Activated CD8-positive, alpha-beta memory T cell treated with anti-CD3 and anti-CD28 coated beads, Interleukin-2, amount 50 U/mL, for 4 hours (primary cell): Measurements from ENCODE around the gene JMJD1C.
"Not testable (repeated sequence)": the region's sequence is repeated elsewhere in the genome, so short reads cannot be mapped to it uniquely, and the experiment has no call there.

Experiments
- DNase-seq: peaks from one replicate; pipeline ENCODE4 v3.0.0-alpha.2; 2020

Gene JMJD1C

DNA sequence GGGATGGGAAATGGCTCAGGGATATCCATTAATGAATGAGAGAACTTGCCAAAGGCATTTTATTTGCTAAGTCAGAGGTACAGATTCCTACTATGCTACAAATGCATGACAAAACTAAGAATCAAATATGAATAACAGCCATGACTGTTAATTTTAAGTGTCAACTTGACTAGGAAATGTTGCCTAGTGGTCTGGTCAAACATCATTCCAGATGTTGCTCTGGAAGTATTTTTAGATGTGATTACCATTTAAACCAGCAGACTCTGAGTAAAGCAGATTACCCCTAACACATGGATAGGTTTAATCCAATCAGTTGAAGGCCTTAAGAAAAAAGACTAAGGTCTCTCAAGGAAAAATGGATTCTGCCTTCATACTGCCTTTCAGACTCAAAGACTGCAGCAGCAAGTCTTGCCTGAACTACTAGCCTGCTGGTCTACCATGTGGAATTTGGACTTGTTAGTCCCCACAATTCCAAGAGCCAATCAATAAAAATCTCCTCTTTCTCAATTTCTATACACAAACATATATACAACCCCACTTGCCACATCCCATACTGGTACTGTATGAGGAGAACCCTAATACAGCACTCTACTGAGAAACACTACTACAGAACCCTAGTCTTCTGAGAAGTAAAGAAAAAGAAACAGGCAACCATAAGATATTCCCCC lies 213.5 kb downstream of the JMJD1C start:
- no peak for DNase-seq

DNA sequence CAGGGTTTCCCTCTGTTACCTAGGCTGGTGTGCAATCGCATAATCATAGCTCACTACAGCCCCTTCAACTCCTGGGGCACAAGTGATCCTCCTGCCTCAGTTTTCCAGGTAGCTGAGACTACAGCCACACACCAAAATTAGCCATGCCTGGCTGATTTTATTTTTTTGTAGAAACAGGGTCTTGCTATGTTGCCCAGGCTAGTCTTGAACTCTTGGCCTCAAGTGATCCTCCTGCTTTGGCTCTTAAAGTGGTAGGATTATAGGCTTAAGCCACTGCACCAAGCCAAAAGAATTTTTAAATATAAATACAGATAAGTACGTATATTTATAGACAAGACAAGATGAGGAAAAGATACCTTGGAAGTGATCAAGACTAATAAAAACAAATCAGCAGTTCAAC lies 215.7 kb downstream of the JMJD1C start:
- no peak for DNase-seq

DNA sequence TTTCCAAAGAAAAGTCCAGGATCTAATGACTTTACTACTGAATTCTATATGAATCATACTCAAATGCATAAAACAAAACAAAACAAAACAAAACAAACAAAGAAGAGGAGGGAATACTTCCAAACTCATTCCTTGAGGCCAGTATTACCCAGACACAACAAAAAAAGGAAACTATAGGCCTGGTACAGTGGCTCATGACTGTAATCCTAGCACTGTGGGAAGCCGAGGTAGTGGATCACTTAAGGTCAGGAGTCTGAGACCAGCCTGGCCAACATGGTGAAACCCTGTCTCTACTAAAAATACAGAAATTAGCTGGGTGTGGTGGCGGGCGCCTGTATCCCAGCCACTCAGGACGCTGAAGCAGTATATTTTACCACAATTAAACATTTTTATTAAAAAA lies 218.0 kb downstream of the JMJD1C start:
- no peak for DNase-seq

DNA sequence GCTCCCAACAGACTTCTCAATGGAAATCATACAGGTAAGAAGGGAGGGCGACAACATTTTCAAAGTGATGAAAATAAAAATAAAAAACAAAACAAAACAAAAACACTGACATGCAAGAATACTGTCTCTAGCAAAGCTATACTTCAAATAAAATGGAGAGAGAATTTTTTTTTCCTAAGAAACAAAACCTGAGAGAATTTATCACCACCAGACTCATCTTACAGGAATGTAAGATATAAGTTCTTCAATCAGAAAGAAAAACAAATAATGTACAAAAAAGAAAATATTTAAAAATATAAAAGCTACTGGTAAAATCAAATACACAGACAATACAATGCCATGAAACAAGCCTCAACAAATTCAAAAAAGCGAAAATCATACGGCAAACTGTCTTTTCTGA lies 219.4 kb downstream of the JMJD1C start:
- no peak for DNase-seq

DNA sequence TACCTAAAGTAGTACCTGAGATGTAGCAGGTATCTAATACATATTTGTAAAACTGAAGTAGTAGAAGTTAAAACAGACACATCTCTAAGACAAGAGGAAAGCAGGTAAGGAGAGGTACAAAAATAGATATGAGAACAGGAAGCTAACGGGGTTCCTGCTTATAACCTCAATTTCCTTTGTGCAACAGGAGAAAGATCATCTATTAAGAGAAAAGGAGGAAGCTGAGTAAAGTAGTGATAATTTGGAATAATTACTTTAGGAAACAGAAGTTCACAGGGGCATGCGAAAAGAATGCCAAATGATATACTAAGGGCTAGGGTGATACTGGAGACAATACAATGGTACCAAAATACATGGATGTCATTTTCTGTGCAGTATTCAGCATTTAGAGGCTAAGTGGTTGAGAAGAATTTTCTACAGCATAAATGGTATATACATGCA lies 223.9 kb downstream of the JMJD1C start:
- DNase-seq, result no peak

DNA sequence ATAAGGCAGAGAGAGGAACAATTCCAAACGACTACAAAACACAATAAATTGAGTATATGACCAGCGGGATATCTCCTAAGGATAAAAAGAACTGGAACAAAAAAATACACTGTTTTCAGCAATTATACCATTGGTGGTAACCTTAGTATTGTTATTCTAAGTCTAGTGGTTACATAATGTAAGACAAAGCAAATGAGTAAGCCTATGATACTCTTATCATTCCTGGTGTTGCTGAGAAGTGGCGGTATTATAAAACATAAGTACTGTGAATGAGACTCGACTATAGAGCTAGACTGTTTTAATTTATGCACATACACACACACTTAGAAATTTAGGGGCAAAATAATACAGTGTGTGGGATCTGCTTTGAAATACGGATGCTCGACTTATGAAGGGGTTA lies 225.0 kb downstream of the JMJD1C start:
- no peak for DNase-seq

DNA sequence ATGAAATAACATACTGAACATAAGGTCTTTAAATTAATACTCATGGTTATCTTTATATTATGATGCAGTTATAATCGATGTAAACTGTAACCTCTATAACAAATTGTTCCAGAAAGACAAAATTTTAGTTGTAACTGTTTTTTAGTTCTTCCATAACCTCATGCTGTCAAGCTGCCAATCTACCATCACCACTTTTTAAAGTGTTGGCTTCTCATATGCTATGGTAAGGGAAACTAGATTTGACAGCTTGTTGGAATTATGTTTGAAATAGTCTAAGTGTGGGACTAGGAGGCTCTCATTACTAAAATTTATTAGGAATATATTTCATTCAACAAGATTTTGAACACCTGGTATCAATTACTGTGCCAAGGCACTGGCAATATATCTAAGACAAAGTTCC lies 227.3 kb downstream of the JMJD1C start:
- no peak for DNase-seq

DNA sequence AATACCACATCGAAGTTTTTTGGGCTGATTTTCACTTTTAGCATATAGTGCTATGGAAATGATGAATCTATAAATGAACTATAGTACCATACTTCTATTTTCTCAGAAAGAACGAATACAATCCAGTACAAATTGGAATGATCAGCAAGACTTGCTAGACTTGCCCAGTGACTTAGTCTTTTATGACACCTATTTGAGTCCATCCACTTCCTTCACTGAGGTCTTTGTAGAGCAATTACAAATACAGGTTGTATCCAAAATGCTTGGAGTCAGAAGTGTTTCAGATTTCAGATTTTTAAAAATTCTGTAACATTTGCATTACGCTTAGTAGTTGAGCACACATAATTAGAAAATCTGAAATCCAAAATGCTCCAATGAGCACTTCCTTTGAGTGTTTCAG lies 228.4 kb downstream of the JMJD1C start:
- DNase-seq, result no peak

DNA sequence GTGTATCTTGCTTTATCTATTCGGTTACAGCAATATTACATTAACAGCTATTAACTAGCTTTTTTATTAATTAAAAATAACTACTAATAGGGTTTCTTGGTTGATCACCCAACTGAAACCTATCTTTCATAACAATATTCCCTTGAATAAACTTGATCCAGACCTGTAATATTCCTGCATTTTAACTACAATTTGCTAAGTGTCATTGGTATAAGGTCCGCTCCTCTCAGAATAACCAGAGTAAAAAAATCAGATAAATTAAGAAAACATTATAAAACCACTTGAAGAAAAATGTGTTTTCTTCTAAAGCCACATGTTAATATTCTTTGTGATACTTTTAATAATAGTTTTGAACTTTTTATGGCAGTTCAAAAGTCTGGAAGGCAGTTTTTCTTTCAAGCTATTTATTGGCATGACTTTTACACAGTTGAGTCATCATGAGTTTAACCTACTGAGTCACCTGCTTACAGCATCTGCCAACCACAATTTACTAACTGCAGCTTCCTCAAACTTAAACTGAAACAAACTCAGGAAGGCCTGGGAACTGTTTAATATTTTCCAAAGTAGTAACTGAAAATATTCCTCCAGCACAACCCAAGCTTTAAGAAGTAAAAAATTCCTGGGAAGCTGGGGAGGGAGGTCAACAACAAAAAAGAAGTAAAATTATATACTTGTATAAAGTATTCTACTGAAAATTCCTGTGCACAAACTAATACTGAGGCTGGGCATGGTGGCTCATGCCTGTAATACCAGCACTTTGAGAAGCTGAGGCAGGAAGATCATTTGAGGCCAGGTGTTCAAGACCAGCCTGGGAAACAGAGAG lies 229.5 kb downstream of the JMJD1C start:
- DNase-seq, result no peak

DNA sequence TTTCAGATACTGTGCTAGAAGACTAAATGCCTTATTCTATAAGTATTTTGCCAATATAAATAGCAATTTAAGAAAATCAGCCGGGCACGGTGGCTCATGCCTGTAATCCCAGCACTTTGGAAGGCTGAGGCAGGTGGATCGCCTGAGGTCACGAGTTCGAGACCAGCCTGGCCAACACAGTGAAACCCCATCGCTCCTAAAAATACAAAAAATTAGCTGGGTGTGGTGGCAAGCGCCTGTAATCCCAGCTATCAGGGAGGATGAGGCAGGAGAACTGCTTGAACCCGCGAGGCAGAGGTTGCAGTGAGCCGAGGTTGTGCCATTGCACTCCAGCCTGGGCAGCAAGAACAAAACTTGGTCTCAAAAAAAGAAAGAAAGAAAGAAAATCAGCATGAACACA lies 230.6 kb downstream of the JMJD1C start:
- not testable (repeated sequence) for DNase-seq

DNA sequence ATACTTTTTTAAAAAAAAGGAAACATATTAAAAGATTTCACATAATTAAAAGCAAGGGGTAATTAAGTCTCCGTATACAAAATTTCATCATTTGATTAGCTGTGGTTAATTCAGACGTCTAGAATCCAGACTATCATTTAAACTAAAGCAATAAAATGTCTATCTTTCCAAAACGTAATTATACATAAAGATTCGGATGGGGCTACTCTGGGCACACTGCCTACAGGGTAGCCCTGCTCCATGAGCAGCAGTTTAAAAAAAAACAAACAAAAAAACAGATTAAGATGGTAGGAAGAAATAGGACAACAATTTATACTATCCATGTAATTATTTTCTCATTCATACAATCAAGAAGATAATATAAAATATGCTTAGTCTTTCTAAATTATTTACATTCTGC lies 236.6 kb downstream of the JMJD1C start:
- DNase-seq, result no peak

DNA sequence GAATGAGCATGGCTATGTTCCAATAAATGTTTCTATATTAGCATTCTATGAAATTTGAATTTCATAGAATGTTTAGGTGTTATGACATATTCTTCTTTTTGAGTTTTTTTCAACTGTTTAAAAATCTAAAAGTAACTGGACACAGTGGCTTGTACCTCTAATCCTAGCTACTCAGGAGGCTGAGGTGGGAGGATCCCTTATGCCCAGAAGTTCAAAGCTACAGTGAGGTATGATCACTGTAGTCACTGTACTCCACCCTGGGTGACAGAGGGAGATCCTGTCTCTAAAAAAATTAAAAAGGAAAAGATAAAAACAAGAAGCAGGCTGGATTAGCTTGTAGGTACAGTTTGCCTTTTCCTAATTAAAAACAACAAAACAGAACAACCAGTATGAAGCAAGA lies 237.5 kb downstream of the JMJD1C start:
- no peak for DNase-seq

DNA sequence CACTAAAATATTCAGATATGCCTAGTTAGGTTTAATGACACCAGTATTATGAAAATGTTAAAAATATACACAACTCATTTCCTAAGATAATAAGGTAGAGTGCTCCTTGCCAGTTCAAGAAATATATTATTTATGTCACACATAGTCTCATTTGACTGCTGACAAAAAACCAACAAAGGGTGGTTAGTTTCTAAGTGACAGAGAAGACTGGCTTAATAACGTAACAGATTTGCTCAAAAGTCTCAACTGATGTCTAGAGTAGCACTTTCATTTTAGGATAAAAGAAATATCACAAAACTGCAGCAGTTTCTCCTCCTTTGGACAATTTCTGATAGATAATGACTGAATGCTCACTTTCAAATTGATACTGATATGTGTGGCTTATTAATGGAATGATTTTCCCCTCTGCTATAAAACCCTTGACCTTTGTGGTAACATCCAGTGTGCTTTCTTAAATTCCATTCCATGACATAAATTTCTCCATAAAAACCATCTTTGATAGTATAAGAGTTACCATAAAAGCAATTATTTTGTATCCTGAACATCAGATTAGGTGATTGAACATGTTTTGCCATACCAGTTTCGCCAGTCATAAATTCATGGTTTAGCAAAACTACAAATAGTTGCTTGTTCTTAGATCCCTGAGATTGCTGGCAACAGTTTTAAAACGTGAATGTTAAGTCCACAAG lies 238.4 kb downstream of the JMJD1C start:
- DNase-seq, result no peak

DNA sequence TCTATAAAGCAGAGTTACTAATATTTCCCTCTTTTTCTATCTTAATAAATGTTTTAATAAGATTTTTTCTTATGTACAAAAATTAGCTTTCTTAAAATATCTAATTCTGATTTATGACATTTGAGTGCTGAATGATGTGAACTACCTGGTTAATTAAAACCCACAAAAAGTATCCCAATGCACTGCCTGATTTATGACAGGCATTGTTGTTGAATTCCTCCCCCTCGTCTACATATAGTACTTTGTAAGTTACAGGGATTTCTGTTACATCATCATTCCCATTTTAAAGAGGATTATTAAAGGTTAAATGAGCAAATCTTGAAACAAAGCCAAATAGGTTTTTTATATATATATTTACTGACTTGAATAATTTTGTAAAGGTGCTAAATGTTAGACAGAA lies 241.5 kb downstream of the JMJD1C start:
- no peak for DNase-seq

DNA sequence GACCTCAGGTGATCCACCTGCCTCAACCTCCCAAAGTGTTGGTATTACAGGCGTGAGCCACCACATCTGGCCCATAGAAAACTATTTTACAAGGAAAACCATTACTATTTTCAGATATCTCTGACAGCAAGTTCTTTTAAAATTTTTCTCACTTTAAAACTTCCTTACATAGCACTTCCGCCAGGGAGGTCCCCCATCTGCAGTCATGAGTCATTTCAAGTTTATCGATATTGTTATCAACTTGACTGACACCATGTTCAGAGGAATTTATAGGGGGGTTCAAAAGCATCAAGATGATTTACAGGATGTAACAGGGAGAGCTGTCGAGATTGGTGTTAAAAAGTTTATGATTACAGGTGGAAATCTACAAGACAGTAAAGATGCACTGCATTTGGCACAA lies 243.8 kb downstream of the JMJD1C start:
- DNase-seq, result no peak

DNA sequence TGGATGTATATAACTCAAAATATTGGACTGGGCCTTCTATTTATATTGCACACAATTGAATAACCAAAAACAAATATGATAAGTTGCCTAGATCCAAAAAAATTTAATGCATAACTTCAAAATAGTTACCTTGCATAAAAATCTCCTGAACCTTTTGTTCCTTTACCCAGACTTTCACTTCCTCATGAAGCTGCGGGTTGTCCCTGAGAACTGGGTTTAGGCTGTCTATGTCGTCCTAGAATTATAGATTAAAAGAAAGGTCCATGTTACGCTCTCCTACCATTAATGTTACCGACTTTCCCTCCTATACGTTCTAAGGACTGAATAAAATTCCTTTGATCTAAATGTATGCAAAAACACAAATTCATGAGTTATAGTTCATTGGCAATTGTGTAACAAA lies 246.0 kb downstream of the JMJD1C start:
- DNase-seq, result no peak

DNA sequence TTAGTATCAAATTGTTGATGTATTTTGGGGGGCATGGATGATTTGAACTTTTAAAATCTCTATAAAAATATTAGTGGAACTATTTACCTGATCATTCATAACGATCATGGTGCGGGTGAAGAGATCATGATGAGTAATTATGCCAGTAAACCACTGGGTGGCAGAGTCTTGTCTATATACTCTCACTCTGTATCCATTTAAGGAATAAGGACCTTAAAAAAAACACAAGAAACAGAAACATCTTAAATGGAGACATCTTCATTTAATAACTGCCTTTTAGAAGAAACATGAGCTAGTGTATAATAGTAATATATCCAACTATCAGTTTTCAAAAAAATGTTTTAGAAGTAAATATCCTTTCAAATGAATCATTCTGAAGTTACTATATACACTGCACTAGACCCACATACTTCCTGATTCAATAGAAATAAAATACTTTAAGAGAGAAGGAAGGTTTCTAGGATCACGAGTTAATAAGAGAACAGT lies 248.6 kb downstream of the JMJD1C start:
- no peak for DNase-seq

DNA sequence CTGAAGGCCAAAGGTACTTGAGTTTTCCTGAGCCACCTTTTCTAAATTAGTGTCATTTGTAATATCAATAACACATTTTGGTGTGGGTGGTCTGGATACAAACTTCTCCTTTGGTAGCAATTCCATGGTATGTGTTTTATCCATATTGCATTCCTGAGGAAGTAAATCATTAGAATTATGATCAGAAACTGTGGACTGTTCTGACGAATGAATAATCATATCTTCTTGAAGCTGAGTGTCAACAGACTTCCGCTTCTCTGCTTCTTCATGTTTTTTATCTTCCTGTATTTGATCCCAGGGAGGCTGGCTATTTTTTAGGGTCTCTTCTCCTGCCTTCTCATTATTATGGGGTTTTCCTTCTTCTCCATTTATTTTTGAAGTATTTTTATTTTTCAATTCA lies 251.2 kb downstream of the JMJD1C start:
- DNase-seq, result no peak

DNA sequence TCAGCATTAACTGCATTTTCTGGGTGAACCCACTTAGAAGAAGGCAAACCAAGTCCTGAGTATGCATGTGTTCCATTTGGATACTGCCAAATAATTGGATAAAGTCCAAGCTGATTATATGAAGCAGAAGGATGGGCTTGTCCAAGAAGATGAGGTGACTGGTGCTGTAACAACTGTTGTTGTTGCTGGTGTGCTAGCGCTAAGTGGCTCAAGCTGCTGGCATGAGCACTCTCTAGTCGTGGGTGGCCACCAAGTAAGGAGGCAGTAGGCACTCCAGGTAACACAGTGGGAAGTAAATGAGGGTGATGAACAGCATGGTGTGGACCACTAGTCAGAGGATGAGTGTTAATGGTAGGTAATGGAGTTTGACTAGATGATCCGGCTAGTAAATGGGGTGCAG lies 252.3 kb downstream of the JMJD1C start:
- DNase-seq, result no peak

DNA sequence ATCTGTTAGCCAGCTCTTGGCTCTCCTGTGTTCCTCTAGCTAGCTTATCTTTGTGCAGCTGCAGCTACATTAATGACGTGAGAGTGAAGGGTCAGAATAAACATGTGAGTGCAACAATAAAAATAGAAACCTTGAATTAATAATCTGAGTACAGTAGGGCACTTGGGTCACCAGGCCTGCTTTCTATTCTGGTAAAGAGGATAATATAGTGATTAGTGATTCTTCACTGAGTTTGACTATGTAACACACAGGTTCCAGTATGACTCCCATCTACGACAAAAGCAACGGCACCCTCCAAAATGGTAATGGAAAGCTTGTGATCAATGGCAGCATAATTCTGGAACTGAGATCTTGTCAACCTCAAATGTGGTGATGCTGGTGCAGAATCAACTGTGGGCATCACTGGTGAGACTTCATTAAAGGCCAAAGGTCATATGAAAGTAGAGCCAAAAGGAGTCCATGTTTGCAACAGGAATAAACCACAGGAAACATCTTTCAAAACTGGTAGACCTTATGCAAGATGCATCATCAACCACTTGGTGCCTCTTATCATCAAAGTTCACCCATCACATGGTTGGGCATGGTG lies 255.1 kb downstream of the JMJD1C start:
- DNase-seq, result no peak

DNA sequence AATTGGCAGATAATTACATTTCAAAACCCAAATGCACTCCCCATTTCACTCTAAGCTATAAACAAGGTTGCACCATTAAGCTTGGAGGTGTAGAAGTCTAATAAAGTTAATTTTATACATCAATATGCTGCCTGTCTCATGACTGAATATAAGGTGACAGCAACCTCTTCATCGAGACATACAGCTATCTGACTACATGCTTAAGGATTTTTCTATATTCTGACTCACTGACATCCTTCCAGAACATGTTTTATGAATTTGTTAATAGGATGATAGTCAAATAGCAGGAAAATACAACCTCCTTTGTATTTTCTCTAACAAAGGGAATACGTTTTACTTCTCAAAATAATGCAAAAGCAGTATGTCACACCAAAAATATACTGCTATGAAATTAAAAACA lies 256.1 kb downstream of the JMJD1C start:
- DNase-seq, result no peak

DNA sequence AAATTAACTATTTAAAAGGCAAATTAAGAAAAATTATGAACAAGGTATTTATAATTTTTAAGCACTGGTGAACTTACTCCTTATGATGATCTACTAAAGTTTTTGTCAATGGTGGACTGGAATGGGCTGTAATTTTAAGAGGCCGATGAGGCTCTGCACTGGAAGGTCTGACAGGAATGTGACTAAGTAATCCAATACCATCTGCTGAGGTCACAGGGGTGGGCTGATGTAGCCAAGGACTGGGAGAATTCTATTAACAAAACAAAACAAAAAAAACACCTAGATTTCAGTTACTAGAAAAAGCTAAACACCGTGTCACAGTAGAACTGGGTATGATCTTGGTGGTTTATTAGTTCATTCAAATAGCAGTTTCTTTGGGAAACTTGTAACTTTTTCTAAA lies 256.8 kb downstream of the JMJD1C start:
- no peak for DNase-seq

DNA sequence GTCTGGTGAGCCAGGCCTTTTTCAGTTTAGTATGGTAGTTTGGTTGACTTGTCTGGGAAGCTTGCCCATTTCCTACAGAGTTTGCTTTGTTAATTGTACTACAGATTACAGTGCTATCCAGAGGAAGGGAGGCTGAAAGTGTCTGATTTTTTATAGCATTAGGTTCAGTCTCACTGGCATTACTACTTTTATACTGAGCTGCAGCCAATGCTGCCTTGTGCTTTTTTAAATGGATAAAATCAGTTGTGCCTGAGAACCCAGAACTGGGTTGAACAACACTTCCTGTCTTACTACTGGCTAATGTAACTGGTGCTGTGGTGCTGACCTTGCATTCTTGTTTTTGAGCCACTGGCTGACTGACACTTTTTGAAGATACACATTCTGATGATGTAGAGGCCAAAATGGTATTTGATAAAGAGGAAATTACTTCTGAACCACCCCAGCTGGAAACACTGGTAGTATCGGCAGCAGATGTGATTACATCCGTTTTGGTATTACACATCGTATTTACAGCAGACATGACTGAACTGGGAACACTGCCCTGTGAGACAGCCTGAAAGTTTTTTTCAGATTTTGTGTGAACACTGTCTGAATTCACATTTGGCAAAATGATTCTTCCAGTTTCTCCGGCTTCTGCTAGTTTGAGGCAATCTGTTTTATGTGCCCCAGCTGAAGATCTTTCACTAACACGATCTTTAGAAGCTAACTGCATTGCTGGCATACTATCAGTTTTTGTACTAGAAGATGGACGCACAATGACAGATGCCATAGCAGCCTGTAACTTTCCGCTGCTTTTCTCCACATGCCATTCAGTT lies 258.6 kb downstream of the JMJD1C start:
- DNase-seq, result no peak
